Mammary microvascular endothelial cell (primary cell): ENCODE measurements around the gene PADI4. TPM values are rescaled to one million over a fixed set of nuclear protein-coding genes. Genes with fewer than 3 reads are reported as not detected.

Experiments used
- total RNA-seq: library from RNA; depleted of rRNA; stranded (reverse); fragments of >200 nt; gene quantifications from 2 replicates; pipeline ENCODE4 v1.2.3, GENCODE V29; 2015

Gene PADI4, protein sequence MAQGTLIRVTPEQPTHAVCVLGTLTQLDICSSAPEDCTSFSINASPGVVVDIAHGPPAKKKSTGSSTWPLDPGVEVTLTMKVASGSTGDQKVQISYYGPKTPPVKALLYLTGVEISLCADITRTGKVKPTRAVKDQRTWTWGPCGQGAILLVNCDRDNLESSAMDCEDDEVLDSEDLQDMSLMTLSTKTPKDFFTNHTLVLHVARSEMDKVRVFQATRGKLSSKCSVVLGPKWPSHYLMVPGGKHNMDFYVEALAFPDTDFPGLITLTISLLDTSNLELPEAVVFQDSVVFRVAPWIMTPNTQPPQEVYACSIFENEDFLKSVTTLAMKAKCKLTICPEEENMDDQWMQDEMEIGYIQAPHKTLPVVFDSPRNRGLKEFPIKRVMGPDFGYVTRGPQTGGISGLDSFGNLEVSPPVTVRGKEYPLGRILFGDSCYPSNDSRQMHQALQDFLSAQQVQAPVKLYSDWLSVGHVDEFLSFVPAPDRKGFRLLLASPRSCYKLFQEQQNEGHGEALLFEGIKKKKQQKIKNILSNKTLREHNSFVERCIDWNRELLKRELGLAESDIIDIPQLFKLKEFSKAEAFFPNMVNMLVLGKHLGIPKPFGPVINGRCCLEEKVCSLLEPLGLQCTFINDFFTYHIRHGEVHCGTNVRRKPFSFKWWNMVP
- not detected in 2 replicates for total RNA-seq

DNA sequence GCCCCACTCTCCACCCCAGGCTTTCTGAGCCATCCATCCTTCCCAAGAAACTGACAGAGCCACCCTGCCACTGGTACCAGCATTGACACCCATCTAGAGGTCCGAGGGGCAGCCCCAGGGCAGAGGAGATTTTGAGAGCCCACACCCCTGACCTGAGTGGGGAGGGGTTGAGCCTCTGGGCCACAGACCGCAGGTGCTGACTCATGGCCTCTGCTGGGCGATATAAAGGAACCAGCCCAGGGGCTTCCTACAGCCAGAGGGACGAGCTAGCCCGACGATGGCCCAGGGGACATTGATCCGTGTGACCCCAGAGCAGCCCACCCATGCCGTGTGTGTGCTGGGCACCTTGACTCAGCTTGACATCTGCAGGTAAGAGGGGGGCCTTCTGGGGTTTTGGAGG is at the start of gene PADI4:
Gene PADI4, plus strand, starts transcription at position 252 of the 400 bp plus-strand sequence. Its CDS starts 26 bp downstream, at position 278.

DNA sequence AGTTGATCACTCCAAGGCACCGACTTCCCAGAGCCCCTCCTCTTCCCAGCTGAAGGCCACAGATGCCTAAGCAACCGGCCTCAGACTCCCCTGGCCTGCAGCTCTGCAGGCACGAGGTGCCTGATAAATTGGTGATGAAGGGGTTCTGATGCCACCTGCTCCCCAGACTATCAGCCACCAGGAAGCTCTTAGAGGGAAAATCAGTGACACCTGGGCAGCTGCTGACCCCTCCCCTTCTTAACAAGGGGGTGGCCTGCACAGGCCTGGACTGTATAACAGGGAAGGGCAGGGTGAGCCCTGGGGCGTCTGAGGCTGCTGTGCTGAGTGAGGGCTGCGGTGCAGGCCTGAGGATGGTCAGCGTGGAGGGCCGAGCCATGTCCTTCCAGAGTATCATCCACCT is 63.9 kb downstream of the PADI4 start, which contains the start of gene PADI6:
Gene PADI6, plus strand, starts transcription at position 301 of the 400 bp plus-strand sequence. Its CDS starts 50 bp downstream, at position 351.

Other genes starting within 250 kb of the PADI4 start
- 0.05 and 0.13 TPM in 2 replicates for gene PADI2, start 188.7 kb upstream of the PADI4 start, total RNA-seq
- gene PADI1, start 103.1 kb upstream of the PADI4 start, total RNA-seq: 0.05 TPM in 1 of 2 replicates, not detected in the other
- not detected in 2 replicates for gene PADI3, start 59.1 kb upstream of the PADI4 start, total RNA-seq
- gene PADI6, start 64.0 kb downstream of the PADI4 start, total RNA-seq: not detected in 2 replicates
- 65.0 and 67.2 TPM in 2 replicates for gene RCC2, start 131.5 kb downstream of the PADI4 start, total RNA-seq
- gene ARHGEF10L, start 231.5 kb downstream of the PADI4 start, total RNA-seq: 0.47 and 1.5 TPM in 2 replicates